Measurements from ENCODE around the gene AP5Z1. TPM values are rescaled to one million over a fixed set of nuclear protein-coding genes. Genes with fewer than 3 reads are reported as not detected.

AP5Z1 gene
- total and polyA plus RNA-seq, 2 of the 4 experiments (the other 2 are of a cell fraction) = 9.7 to 38.7 TPM

GRCh38 chr7:4753598-4754432 is 21.6 kb upstream of the AP5Z1 start:
- H2BK120ac ChIP-seq (ENCODE audit: low read depth, low read length) = no peak overlapping the region
- no peak overlapping the region for H2BK20ac ChIP-seq (ENCODE audit: low read depth, low read length)
- no peak overlapping the region for H2BK5ac ChIP-seq (ENCODE audit: low read depth, low read length, poor library complexity, severe bottlenecking)
- no peak overlapping the region for H2AFZ ChIP-seq (replicated peaks; ENCODE audit: low read length, poor library complexity)
- no peak overlapping the region for H3K9ac ChIP-seq (ENCODE audit: low read depth, low read length)
- no peak overlapping the region for H3K4me3 ChIP-seq (ENCODE audit: insufficient read depth, low read depth, low read length)
- in situ Hi-C loops (cut with MboI; ENCODE audit: low sequenced_read_pairs) = loop anchor here (25.0 kb wide), 1 partner anchor 1892 kb away; no protein-coding TSS in a partner anchor
- no TSS peak for BruUV-seq (replicated peaks)
- H3K9me1 ChIP-seq (ENCODE audit: insufficient read depth, low read length) = no peaks in the 10 kb centered on the region
- 90% methylated on average over 2 of the region's 31 CpGs; no CpG with 5 or more reads in 1 of the 2 experiments for WGBS, 2 experiments (ENCODE audit: extremely low coverage in 2 of 2, insufficient read length in 1 of 2)
- H3K27me3 ChIP-seq (ENCODE audit: control insufficient read depth, insufficient read depth, low read length) = no peaks in the 10 kb centered on the region
- no peaks in the 10 kb centered on the region for H3K4me1 ChIP-seq (ENCODE audit: control insufficient read depth, insufficient read depth, low read length)
- DNase-seq (peak; percentile 34), ATAC-seq (ENCODE audit: low read depth) (peak; percentile 82)
- POLR2A ChIA-PET (ENCODE audit: unreplicated experiment) = no interaction called here
- H2BK15ac ChIP-seq (ENCODE audit: low read depth, low read length) = no peak overlapping the region
- no peak overlapping the region for H4K91ac ChIP-seq (ENCODE audit: insufficient read depth, low read depth, low read length)
- H4K5ac ChIP-seq (ENCODE audit: low read depth, low read length) = no peak overlapping the region
- H3K4me2 ChIP-seq (ENCODE audit: low read depth, low read length) = no peak overlapping the region
- H3K14ac ChIP-seq (replicated peaks; ENCODE audit: low read depth, low read length) = no peak overlapping the region
- dilution Hi-C loops (cut with HindIII; ENCODE audit: low sequenced_read_pairs, unreplicated experiment) = no loop called here
- H4K20me1 ChIP-seq (ENCODE audit: insufficient read depth, low read length) = peaks cover 17% of the 10 kb centered on the region; the same call in 1 of the 2 replicates
- H2AK5ac ChIP-seq (ENCODE audit: low read depth, low read length) = no peak overlapping the region
- no peaks in the 10 kb centered on the region for H3K9me3 ChIP-seq (ENCODE audit: control insufficient read depth, insufficient read depth, low read length)
- no peak overlapping the region for H3K18ac ChIP-seq (ENCODE audit: low read depth, low read length)
- H3K36me3 ChIP-seq (ENCODE audit: control insufficient read depth, insufficient read depth, low read length) = peaks cover 66% of the 10 kb centered on the region
- no peak overlapping the region for H3K56ac ChIP-seq (ENCODE audit: extremely low read depth, insufficient read depth, low read length)
- intact Hi-C loops (cut with micrococcal nuclease) = no loop called here
- no peak overlapping the region for H4K8ac ChIP-seq (ENCODE audit: low read depth in 2 of 2, low read length in 2 of 2)
- H3K79me1 ChIP-seq (ENCODE audit: low read depth in 1 of 2, low read length in 2 of 2) = peaks cover 9 to 40% of the 10 kb centered on the region in 2 experiments
- CTCF ChIA-PET = no interaction called here
- H3K27ac ChIP-seq (ENCODE audit: insufficient read depth, low read length) = no peak overlapping the region
- H2AK9ac ChIP-seq (replicated peaks; ENCODE audit: low read depth, low read length, poor library complexity) = peak overlapping the region; percentile 38
- no peak overlapping the region for H3K23ac ChIP-seq (ENCODE audit: low read depth, low read length)
- no peak overlapping the region for H3K4ac ChIP-seq (ENCODE audit: low read depth, low read length)
- TF ChIP-seq BHLHE40 (IDR thresholded peaks at IDR 0.05; ENCODE audit: low read depth, low read length) (no peak), MAFK (IDR thresholded peaks at IDR 0.05; ENCODE audit: low read depth, low read length) (no peak), CEBPB (IDR thresholded peaks at IDR 0.05; ENCODE audit: low read depth, low read length) (no peak), CHD1 (IDR thresholded peaks at IDR 0.05; ENCODE audit: low read depth, low read length) (no peak), SMC3 (IDR thresholded peaks at IDR 0.05; ENCODE audit: low read depth, low read length) (peak; percentile 81), RFX5 (IDR thresholded peaks at IDR 0.05; ENCODE audit: low read depth, low read length) (no peak), USF2 (IDR thresholded peaks at IDR 0.05; ENCODE audit: low read depth, low read length) (no peak), ELK1 (IDR thresholded peaks at IDR 0.05; ENCODE audit: borderline replicate concordance, low read depth, low read length) (no peak), FOS (IDR thresholded peaks at IDR 0.05; ENCODE audit: low read depth, low read length) (no peak), MXI1 (IDR thresholded peaks at IDR 0.05; ENCODE audit: borderline replicate concordance, low read depth, low read length) (no peak), RCOR1 (IDR thresholded peaks at IDR 0.05; ENCODE audit: insufficient replicate concordance, low read length) (no peak), POLR2A (IDR thresholded peaks at IDR 0.05; ENCODE audit: low read depth, low read length) (0 out of 2 replicates have a peak, but pooled peaks have one; percentile 30), CTCF (conservative IDR thresholded peaks at IDR 0.05; ENCODE audit: low read depth, low read length) (peak; percentile 71), RAD21 (IDR thresholded peaks at IDR 0.05; ENCODE audit: low read length) (peak; percentile 81), MAZ (IDR thresholded peaks at IDR 0.05; ENCODE audit: borderline replicate concordance, low read depth, low read length) (no peak)
